Endothelial cell of umbilical vein (primary cell): ENCODE measurements around the gene PIWIL4. TPM values are rescaled to one million over a fixed set of nuclear protein-coding genes. Genes with fewer than 3 reads are reported as not detected.

Experiments used
- BruUV-seq: library from RNA; stranded (reverse); fragments of 400-500 nt; replicated peaks from 2 replicates; lab custom pipeline; 2021; lab: Mats Ljungman, UMichigan
- CTCF ChIA-PET: fragments of 300-600, 350-600 bp; sonication (Branson Sonifier 250); formaldehyde crosslinking; loops from one replicate; lab custom pipeline; 2021; ENCODE audit warnings: antibody characterized with exemption, inconsistent platforms; lab: Charles Lee
- POLR2A ChIA-PET: fragments of 300-600, 350-600 bp; sonication (Branson Sonifier 250); formaldehyde crosslinking; loops from one replicate; lab custom pipeline; 2021; ENCODE audit warnings: antibody characterized with exemption, inconsistent platforms; lab: Charles Lee
- DNase-seq: peaks from one replicate; pipeline ENCODE4 v3.0.0-alpha.2; 2011; ENCODE audit warnings: low read depth, low spot score
- FAIRE-seq: peaks from 2 replicates; lab custom pipeline; 2011; peaks lifted over from hg19 to GRCh38; lab: Jason Lieb, UNC
- H2AFZ ChIP-seq: 2 replicates; pipeline ENCODE4 v1.6.0; 2012; ENCODE audit warnings: low read depth, low read length, control low read depth, inconsistent platforms
- H3K27ac ChIP-seq: 2 replicates; pipeline ENCODE4 v1.5.1; 2011; ENCODE audit warnings: low read depth, mild to moderate bottlenecking, control low read depth, low read length, moderate library complexity; ENCODE audit not compliant: insufficient read depth
- H3K27me3 ChIP-seq, 2 experiments: 2 replicates each; pipeline versions ENCODE4 v1.6.0 to v1.6.1; 2011; ENCODE audit warnings: low read length in 2 of 2, mixed read lengths in 1 of 2; ENCODE audit not compliant: control insufficient read depth in 2 of 2, insufficient read depth in 2 of 2
- H3K36me3 ChIP-seq, 2 experiments: 2 replicates in 1 of 2; 3 replicates in 1 of 2; pipeline ENCODE4 v1.5.1; 2011; ENCODE audit warnings: low read length in 2 of 2, mild to moderate bottlenecking in 1 of 2, moderate library complexity in 1 of 2; ENCODE audit not compliant: control insufficient read depth in 2 of 2, insufficient read depth in 2 of 2; ENCODE audit errors: extremely low read depth in 1 of 2
- H3K4me1 ChIP-seq: 3 replicates; pipeline ENCODE4 v1.5.1; 2011; ENCODE audit warnings: mild to moderate bottlenecking, low read length; ENCODE audit not compliant: control insufficient read depth, insufficient read depth; ENCODE audit errors: extremely low read depth
- H3K4me2 ChIP-seq: 2 replicates; pipeline ENCODE4 v1.6.1; 2011; ENCODE audit warnings: low read length, control low read depth, mixed read lengths; ENCODE audit not compliant: insufficient read depth
- H3K4me3 ChIP-seq, 3 experiments: fragments of 200-600 bp in 1 of 3; sonication (generic), shearing (Covaris generic) in 1 of 3; replicated peaks in 1 of 3; 2 replicates each; pipeline ENCODE4 v1.5.1; 2011 to 2016; ENCODE audit warnings: control low read depth in 3 of 3, low read length in 3 of 3, mild to moderate bottlenecking in 2 of 3, inconsistent platforms in 1 of 3, low read depth in 1 of 3, moderate library complexity in 1 of 3; ENCODE audit not compliant: insufficient read depth in 1 of 3
- H3K79me2 ChIP-seq: 2 replicates; pipeline ENCODE4 v1.6.0; 2012; ENCODE audit warnings: low read length, inconsistent platforms; ENCODE audit not compliant: control insufficient read depth, insufficient read depth
- H3K9ac ChIP-seq: replicated peaks from 2 replicates; pipeline ENCODE3; 2011; ENCODE audit warnings: low read length, control low read depth; ENCODE audit not compliant: insufficient read depth; ENCODE audit errors: extremely low read depth
- H3K9me1 ChIP-seq: replicated peaks from 3 replicates; pipeline ENCODE4 v1.6.0; 2011; ENCODE audit warnings: mild to moderate bottlenecking, low read length; ENCODE audit not compliant: control insufficient read depth, insufficient read depth; ENCODE audit errors: extremely low read depth
- H3K9me3 ChIP-seq: replicated peaks from 2 replicates; pipeline ENCODE4 v1.5.1; 2012; ENCODE audit warnings: low read length, inconsistent platforms; ENCODE audit not compliant: control insufficient read depth, insufficient read depth
- H4K20me1 ChIP-seq: replicated peaks from 2 replicates; pipeline ENCODE3; 2011; ENCODE audit warnings: mild to moderate bottlenecking, low read length; ENCODE audit not compliant: control insufficient read depth, insufficient read depth; ENCODE audit errors: extremely low read depth
- EZH2 ChIP-seq: IDR thresholded peaks from 2 replicates; pipeline ENCODE4 v1.6.1; 2012; ENCODE audit warnings: borderline replicate concordance, low read depth, mild to moderate bottlenecking, moderate library complexity, low read length, inconsistent platforms; ENCODE audit not compliant: severe bottlenecking
- GATA2 ChIP-seq: IDR thresholded peaks from 2 replicates; pipeline ENCODE4 v1.7.0; 2011; ENCODE audit warnings: low read depth, mild to moderate bottlenecking, moderate library complexity, mixed read lengths, low read length; ENCODE audit not compliant: insufficient read length, insufficient read depth
- MAX ChIP-seq: IDR thresholded peaks from 2 replicates; pipeline ENCODE4 v1.6.1; 2011; ENCODE audit not compliant: insufficient read depth, insufficient read length
- POLR2AphosphoS5 ChIP-seq: IDR thresholded peaks from 2 replicates; pipeline ENCODE4 v1.6.1; 2012; ENCODE audit warnings: low read depth, mild to moderate bottlenecking, control low read depth, low read length, moderate library complexity; ENCODE audit not compliant: insufficient read depth
- dilution Hi-C: fragments of 300-500 bp; cut with MboI; formaldehyde crosslinking; loops from one replicate; pipeline ENCODE4 v1.15.0; 2019; ENCODE audit warnings: low sequenced_read_pairs; ENCODE audit not compliant: extremely low pct_ligation_motif_present
- intact Hi-C: fragments of 100-400 bp; cut with micrococcal nuclease; formaldehyde crosslinking; loops from one replicate; pipeline ENCODE4 v1.10.0; 2022
- polyA plus RNA-seq, 4 experiments: library from polyadenylated mRNA; depleted of rRNA in 3 of 4; stranded (reverse) in 3 of 4; unstranded in 1 of 4; fragments of >200 nt; gene quantifications; 2 replicates each; pipeline versions ENCODE4 v1.2.1 to v1.2.3, GENCODE V29; 2011 to 2012; ENCODE audit warnings: missing spikeins in 1 of 4
- total RNA-seq: library from RNA; stranded (reverse); gene quantifications from 2 replicates; pipeline ENCODE4 v1.2.3, GENCODE V29; 2021
- TF ChIP-seq, protein P1 (sequence below), 2 donors: IDR thresholded peaks; 1 replicate in 1 of 2; 2 replicates in 1 of 2; pipeline ENCODE4 v1.5.1; 2011; ENCODE audit warnings: low read length in 2 of 2, mild to moderate bottlenecking in 2 of 2, moderate library complexity in 2 of 2, control low read depth in 1 of 2, inconsistent platforms in 1 of 2, low read depth in 1 of 2; ENCODE audit not compliant: insufficient read depth in 1 of 2; ENCODE audit errors: extremely low read depth in 1 of 2

The PIWIL4 gene
- total and polyA plus RNA-seq, 2 donors (not counting 3 experiments of a cell fraction or from before 2014, with no cell fraction given) = 0.55 to 0.64 TPM

DNA sequence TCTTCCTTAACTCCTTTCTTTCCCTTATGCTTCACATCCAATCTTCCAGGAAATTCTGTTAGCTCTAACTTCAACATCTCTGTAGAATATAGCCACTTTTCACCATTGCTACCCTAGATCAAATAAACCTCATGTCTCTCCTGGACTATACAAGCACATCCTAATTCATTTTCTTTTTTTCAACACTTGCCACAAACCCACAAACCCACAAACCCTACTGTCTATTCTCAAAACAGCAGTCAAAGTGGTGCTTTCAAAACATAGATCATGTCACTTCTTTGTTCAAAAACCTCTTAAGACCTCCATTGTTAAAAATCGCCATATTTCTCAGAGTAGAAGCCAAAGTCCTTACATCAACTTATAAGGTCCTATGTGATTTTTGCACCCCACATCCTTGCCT lies 94.3 kb downstream of the PIWIL4 start:
- Histone ChIP-seq H3K9me1 (no peaks in the 10 kb centered on the region), H3K4me2 (no peak overlapping the region), H3K9ac (no peak overlapping the region), H3K27me3 (peaks cover 16 to 23% of the 10 kb centered on the region in 2 experiments), H3K79me2 (no peaks in the 10 kb centered on the region), H3K4me3 (no peak overlapping the region), H4K20me1 (no peaks in the 10 kb centered on the region), H3K36me3 (no peaks in the 10 kb centered on the region), H2AFZ (no peak overlapping the region), H3K27ac (no peak overlapping the region), H3K9me3 (no peaks in the 10 kb centered on the region), H3K4me1 (no peaks in the 10 kb centered on the region)
- ChIA-PET POLR2A (no interaction called here), CTCF (no interaction called here)
- FAIRE-seq (no peak), DNase-seq (no peak)
- dilution Hi-C loops (no loop called here), intact Hi-C loops (no loop called here)
- no peak for TF ChIP-seq POLR2AphosphoS5
- TF ChIP-seq MAX = no peak
- no peak for TF ChIP-seq GATA2
- TF ChIP-seq, protein P1, sequence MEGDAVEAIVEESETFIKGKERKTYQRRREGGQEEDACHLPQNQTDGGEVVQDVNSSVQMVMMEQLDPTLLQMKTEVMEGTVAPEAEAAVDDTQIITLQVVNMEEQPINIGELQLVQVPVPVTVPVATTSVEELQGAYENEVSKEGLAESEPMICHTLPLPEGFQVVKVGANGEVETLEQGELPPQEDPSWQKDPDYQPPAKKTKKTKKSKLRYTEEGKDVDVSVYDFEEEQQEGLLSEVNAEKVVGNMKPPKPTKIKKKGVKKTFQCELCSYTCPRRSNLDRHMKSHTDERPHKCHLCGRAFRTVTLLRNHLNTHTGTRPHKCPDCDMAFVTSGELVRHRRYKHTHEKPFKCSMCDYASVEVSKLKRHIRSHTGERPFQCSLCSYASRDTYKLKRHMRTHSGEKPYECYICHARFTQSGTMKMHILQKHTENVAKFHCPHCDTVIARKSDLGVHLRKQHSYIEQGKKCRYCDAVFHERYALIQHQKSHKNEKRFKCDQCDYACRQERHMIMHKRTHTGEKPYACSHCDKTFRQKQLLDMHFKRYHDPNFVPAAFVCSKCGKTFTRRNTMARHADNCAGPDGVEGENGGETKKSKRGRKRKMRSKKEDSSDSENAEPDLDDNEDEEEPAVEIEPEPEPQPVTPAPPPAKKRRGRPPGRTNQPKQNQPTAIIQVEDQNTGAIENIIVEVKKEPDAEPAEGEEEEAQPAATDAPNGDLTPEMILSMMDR (IDR thresholded peaks at IDR 0.05; ENCODE audit: extremely low read depth in 1 of 2, insufficient read depth in 1 of 2, low read depth in 1 of 2, low read length in 2 of 2) = no peak
- no peak for TF ChIP-seq EZH2
- BruUV-seq = no TSS peak
